ENCODE measurements around the gene FBLN1.

Gene FBLN1

GRCh38 chr22:45636683-45637082 is 134.0 kb downstream of the FBLN1 start:
- TF ChIP-seq MAX (IDR thresholded peaks at IDR 0.05; ENCODE audit: low read depth, low read length) = no peak
- no peak for TF ChIP-seq POLR2A (IDR thresholded peaks at IDR 0.05; ENCODE audit: extremely low read depth, insufficient read length)
- no peak for TF ChIP-seq CTCF (IDR thresholded peaks at IDR 0.05; ENCODE audit: low read depth, low read length)
- no peak for TF ChIP-seq MYC (IDR thresholded peaks at IDR 0.05; ENCODE audit: low read depth, low read length)
- DNase-seq (ENCODE audit: low read depth) = no peak

GRCh38 chr22:45638197-45638596 is 135.5 kb downstream of the FBLN1 start:
- TF ChIP-seq POLR2A (IDR thresholded peaks at IDR 0.05; ENCODE audit: extremely low read depth, insufficient read length) = no peak
- no peak for TF ChIP-seq MYC (IDR thresholded peaks at IDR 0.05; ENCODE audit: low read depth, low read length)
- no peak for TF ChIP-seq MAX (IDR thresholded peaks at IDR 0.05; ENCODE audit: low read depth, low read length)
- no peak for TF ChIP-seq CTCF (IDR thresholded peaks at IDR 0.05; ENCODE audit: low read depth, low read length)
- no peak for DNase-seq (ENCODE audit: low read depth)
- H3K4me3 ChIP-seq (ENCODE audit: low read depth, low read length) = no peak overlapping the region

More at GRCh38 chr22:45636683-45637082, 134.0 kb downstream of the FBLN1 start:
- H3K4me3 ChIP-seq (ENCODE audit: low read depth, low read length) = no peak overlapping the region

- DNase-seq (ENCODE audit: low read depth) = peak; percentile 88
- TF ChIP-seq POLR2A (IDR thresholded peaks at IDR 0.05; ENCODE audit: extremely low read depth, insufficient read length) (no peak), MYC (IDR thresholded peaks at IDR 0.05; ENCODE audit: low read depth, low read length) (no peak), CTCF (IDR thresholded peaks at IDR 0.05; ENCODE audit: low read depth, low read length) (no peak), MAX (IDR thresholded peaks at IDR 0.05; ENCODE audit: low read depth, low read length) (no peak)
Observed at GRCh38 chr22:45638834-45639746, 136.4 kb downstream of the FBLN1 start.

GRCh38 chr22:45639747-45640102 is 137.0 kb downstream of the FBLN1 start:
- DNase-seq (ENCODE audit: low read depth) = peak; percentile 63
- TF ChIP-seq CTCF (IDR thresholded peaks at IDR 0.05; ENCODE audit: low read depth, low read length) (no peak), POLR2A (IDR thresholded peaks at IDR 0.05; ENCODE audit: extremely low read depth, insufficient read length) (no peak), MYC (IDR thresholded peaks at IDR 0.05; ENCODE audit: low read depth, low read length) (no peak)
- no peak overlapping the region for H3K4me3 ChIP-seq (ENCODE audit: low read depth, low read length)

More at GRCh38 chr22:45638834-45639746, 136.4 kb downstream of the FBLN1 start:
- H3K4me3 ChIP-seq (ENCODE audit: low read depth, low read length) = peak overlapping the region; percentile 13

- DNase-seq (ENCODE audit: low read depth) = peak; percentile 55
- no peak overlapping the region for H3K4me3 ChIP-seq (ENCODE audit: low read depth, low read length)
- TF ChIP-seq POLR2A (IDR thresholded peaks at IDR 0.05; ENCODE audit: extremely low read depth, insufficient read length) (no peak), MYC (IDR thresholded peaks at IDR 0.05; ENCODE audit: low read depth, low read length) (no peak)
Observed at GRCh38 chr22:45640291-45640940, 137.7 kb downstream of the FBLN1 start.

GRCh38 chr22:45640941-45641621 is 138.4 kb downstream of the FBLN1 start:
- TF ChIP-seq MAX (IDR thresholded peaks at IDR 0.05; ENCODE audit: low read depth, low read length) (no peak), MYC (IDR thresholded peaks at IDR 0.05; ENCODE audit: low read depth, low read length) (no peak), CTCF (IDR thresholded peaks at IDR 0.05; ENCODE audit: low read depth, low read length) (no peak), POLR2A (IDR thresholded peaks at IDR 0.05; ENCODE audit: extremely low read depth, insufficient read length) (no peak)
- no peak for DNase-seq (ENCODE audit: low read depth)
- H3K4me3 ChIP-seq (ENCODE audit: low read depth, low read length) = no peak overlapping the region
